ENCODE results near the gene SLC5A1.
"Not testable (repeated sequence)": the region's sequence is repeated elsewhere in the genome, so short reads cannot be mapped to it uniquely, and the experiment has no call there.

DNA sequence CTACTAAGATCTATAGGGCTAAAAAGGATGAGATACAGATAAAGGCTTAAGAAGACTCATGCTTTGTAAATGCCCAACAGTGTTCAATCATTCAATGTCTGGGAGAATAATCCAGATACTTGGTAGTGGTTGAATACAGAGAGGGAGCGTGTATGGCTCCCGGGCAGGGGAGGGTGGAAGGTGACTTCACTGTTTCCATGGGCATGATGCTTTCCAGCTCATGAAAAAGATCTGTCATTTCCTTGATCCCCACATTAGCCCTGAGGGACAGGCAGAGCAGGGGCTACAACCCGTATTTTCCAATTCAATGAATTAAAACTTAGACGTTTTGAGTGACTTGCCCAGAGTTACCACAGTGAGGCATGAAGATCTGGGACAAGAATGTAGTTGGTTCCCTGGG, 111.7 kb downstream of the SLC5A1 start:
- not testable (repeated sequence) for TF ChIP-seq CTCF (IDR thresholded peaks at IDR 0.05 in 4 of 5, conservative IDR thresholded peaks at IDR 0.05 in 1 of 5); POLR2A (IDR thresholded peaks at IDR 0.05)

Measured in gastrocnemius medialis (tissue), 4 donors.